GM12891 (cell line): ENCODE measurements around the gene PCBP3.
A peak's percentile ranks its signal among the peaks of the same experiment; 100 is the strongest.
"Not testable (repeated sequence)": the region's sequence is repeated elsewhere in the genome, so short reads cannot be mapped to it uniquely, and the experiment has no call there.

Experiments used
- DNase-seq: peaks from one replicate; pipeline ENCODE4 v3.0.0; 2011; ENCODE audit warnings: low spot score; ENCODE audit not compliant: insufficient read length
- FAIRE-seq: peaks from 2 replicates; lab custom pipeline; 2011; peaks lifted over from hg19 to GRCh38; lab: Jason Lieb, UNC
- PAX5 ChIP-seq: IDR thresholded peaks from 2 replicates; pipeline ENCODE4 v1.6.1; 2011; ENCODE audit warnings: low read length, moderate library complexity, mild to moderate bottlenecking; ENCODE audit not compliant: insufficient read depth, severe bottlenecking
- POLR2A ChIP-seq: IDR thresholded peaks from 2 replicates; pipeline ENCODE4 v1.6.1; 2011; ENCODE audit warnings: low read depth, low read length, control low read depth
- POLR2AphosphoS5 ChIP-seq: IDR thresholded peaks from 2 replicates; pipeline ENCODE4 v1.6.1; 2011; ENCODE audit warnings: low read depth, low read length, control low read depth
- POU2F2 ChIP-seq: IDR thresholded peaks from 2 replicates; pipeline ENCODE4 v1.6.1; 2011; ENCODE audit warnings: low read depth, mild to moderate bottlenecking, control low read depth, low read length, moderate library complexity
- SPI1 ChIP-seq: IDR thresholded peaks from 2 replicates; pipeline ENCODE4 v1.6.1; 2011; ENCODE audit warnings: low read depth, low read length, control low read depth
- TAF1 ChIP-seq: IDR thresholded peaks from 2 replicates; pipeline ENCODE4 v1.6.1; 2011; ENCODE audit warnings: low read depth, low read length, control low read depth

The PCBP3 gene

DNA sequence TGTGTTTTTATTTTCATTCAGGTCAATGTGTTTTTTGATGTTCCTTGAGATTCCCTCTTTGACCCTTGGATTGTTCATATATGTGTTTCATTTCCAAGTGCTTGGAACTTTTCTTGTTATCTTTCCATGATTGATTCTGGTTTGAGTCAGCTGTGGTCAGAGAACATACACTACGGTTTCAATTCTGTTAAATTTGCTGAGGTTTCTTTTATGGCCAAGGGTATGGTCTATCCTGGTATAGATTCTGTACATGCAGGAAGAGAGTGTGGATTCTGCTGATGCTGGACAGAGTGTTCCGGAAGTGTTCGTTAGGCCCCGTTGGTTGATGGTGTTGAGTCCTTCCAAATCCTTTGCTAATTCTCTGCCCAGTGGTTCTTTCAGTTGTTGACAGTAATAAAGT is 239.6 kb downstream of the PCBP3 start:
- FAIRE-seq: no peak

GRCh38 chr21:45885597-45885929 is 242.0 kb downstream of the PCBP3 start:
- no peak for FAIRE-seq
- no peak for DNase-seq
- TF ChIP-seq TAF1 (no peak), PAX5 (no peak), POLR2A (no peak), SPI1 (no peak), POLR2AphosphoS5 (no peak), POU2F2 (no peak)

More for the DNA sequence above, 239.6 kb downstream of the PCBP3 start:
- no peak for DNase-seq
- TF ChIP-seq SPI1 (no peak), POU2F2 (no peak), POLR2AphosphoS5 (no peak), POLR2A (no peak), TAF1 (no peak), PAX5 (no peak)

GRCh38 chr21:45885930-45886601 is 242.5 kb downstream of the PCBP3 start:
- TF ChIP-seq SPI1: peak; percentile 61
- DNase-seq: not testable (repeated sequence)
- peak; percentile 63 for FAIRE-seq

DNA sequence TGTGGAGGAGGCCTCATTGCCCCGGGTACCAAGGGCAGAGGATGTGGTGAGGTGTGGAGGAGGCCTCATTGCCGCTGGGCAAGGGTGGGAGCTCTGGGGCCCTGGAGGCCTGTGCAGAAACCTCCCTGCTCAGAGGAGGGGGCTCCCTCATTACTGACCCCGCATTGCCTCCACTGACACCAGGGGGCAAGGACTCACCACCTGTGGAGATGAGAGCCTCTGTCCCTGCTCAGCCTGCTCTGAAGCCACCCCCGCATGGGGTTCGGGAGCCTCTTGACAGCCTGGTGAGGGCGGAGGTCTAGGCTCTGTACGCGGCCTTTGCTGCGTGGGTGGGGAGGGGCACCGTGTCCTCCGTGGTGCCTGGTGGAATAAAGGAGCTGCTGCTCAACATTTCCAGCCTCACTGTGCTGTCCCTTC is 243.1 kb downstream of the PCBP3 start:
- no peak for TF ChIP-seq PAX5
- TF ChIP-seq POLR2AphosphoS5: no peak
- no peak for TF ChIP-seq POU2F2
- no peak for TF ChIP-seq POLR2A
- no peak for TF ChIP-seq TAF1
- no peak for TF ChIP-seq SPI1
- DNase-seq (no peak), FAIRE-seq (no peak)

DNA sequence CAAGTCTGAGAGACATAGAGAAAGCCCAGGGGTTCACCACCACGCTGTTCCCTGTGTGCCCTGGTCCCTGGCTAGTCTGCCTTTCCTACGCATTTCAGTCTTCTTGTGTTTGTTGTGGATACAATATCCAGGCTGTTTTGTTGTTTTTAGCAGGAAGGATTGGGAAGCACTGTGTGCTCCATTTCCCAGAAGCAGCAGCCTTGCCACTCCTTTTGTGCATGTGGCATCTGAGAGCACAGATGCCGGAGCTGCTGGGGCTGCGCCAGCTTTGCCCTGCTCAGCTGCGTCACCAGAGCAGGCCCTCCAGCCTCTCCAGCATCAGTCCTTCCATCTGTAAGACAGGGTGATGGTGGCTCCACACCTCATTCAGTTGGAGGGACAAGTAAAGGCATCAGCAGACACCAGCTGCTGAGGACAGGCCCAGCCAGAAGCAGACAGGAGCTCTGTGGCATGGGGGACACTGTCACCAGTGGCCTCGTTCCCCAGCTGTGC is 243.6 kb downstream of the PCBP3 start:
- no peak for TF ChIP-seq POLR2AphosphoS5
- FAIRE-seq: no peak
- no peak for DNase-seq

- no peak for TF ChIP-seq TAF1
- no peak for TF ChIP-seq POU2F2
- TF ChIP-seq POLR2A: no peak
- TF ChIP-seq PAX5: no peak
- TF ChIP-seq POLR2AphosphoS5: no peak
- TF ChIP-seq SPI1: no peak
Measured at GRCh38 chr21:45887788-45888187, 244.3 kb downstream of the PCBP3 start.

DNA sequence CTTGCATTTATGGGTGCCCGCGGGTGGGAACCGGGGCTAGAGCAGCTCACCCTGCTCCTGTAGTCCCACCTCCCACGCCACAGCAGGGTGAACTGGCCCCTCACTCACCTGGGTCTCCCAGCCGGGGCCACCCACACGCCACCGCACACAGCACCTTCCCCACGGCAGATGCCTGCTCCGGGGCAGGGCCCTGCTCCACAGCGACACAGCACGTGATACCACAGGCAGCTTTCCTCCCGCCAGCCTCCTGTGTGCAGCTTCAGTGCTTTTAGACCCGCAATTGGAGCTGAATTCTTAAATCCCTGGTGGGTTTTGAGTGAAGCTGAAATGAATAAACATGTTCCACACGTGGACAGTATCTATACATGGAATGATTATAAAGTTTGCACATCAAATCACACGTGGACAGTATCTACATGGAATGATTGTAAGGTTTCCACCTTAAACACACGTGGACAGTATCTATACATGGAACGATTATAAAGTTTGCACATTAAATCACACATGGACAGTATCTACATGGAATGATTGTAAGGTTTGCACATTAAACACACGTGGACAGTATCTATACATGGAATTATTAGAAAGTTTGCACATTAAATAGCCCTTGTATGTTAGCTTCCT is 245.0 kb downstream of the PCBP3 start:
- no peak for FAIRE-seq

More at GRCh38 chr21:45887788-45888187, 244.3 kb downstream of the PCBP3 start:
- DNase-seq: no peak
- no peak for FAIRE-seq

DNA sequence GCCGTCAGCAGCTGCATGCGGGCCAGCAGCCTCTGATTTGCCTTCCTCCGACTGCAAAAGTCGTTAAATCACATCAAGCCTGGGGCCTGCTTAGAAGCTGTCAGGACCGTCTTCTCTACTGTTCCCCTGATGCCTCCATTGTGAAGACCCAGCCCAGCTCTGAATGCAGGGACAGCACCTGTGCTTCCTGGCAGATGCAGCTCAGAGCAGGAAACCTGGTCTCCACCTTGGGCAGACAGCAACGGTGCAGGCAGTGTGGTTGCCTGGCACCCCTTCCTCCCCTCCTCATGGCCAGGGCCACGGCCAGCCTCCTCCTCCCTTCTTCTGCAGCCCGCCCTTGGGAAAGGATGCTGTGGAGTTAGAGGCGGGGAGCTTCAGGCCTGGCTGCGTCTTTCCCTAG is 245.7 kb downstream of the PCBP3 start:
- FAIRE-seq (no peak), DNase-seq (no peak)
- TF ChIP-seq TAF1: no peak

More for the DNA sequence above, 245.0 kb downstream of the PCBP3 start:
- DNase-seq: no peak
- no peak for TF ChIP-seq POLR2AphosphoS5
- TF ChIP-seq POU2F2: no peak
- no peak for TF ChIP-seq SPI1

- DNase-seq: no peak
- FAIRE-seq: no peak
- TF ChIP-seq SPI1 (no peak), POU2F2 (no peak), POLR2A (no peak)
Measured at GRCh38 chr21:45889961-45890360, 246.4 kb downstream of the PCBP3 start.

- TF ChIP-seq TAF1 (no peak), SPI1 (no peak), POLR2AphosphoS5 (no peak), PAX5 (no peak), POLR2A (no peak), POU2F2 (no peak)
- DNase-seq: no peak
- peak; percentile 50 for FAIRE-seq
Measured at GRCh38 chr21:45891388-45892155, 248.0 kb downstream of the PCBP3 start.
